KMS-11 (cell line): Measurements from ENCODE around the gene TC2N.

ENCODE experiments used
- H2AFZ ChIP-seq: fragments of 200-600 bp; sonication (generic); 2 replicates; pipeline ENCODE4 v1.6.1; 2016; ENCODE audit warnings: antibody characterized with exemption, mixed run types, low read depth
- H3K27ac ChIP-seq: fragments of 200-600 bp; sonication (generic); 2 replicates; pipeline ENCODE4 v1.6.1; 2016; ENCODE audit warnings: mild to moderate bottlenecking, mixed run types
- H3K27me3 ChIP-seq: fragments of 200-600 bp; sonication (generic); 2 replicates; pipeline ENCODE4 v1.6.1; 2017; ENCODE audit warnings: mild to moderate bottlenecking, low read depth, mixed run types, moderate library complexity; ENCODE audit not compliant: insufficient read depth
- H3K36me3 ChIP-seq: fragments of 200-600 bp; sonication (generic); 2 replicates; pipeline ENCODE4 v1.6.1; 2017; ENCODE audit warnings: mild to moderate bottlenecking, mixed run types; ENCODE audit not compliant: insufficient read depth
- H3K4me1 ChIP-seq: fragments of 200-600 bp; sonication (generic); 2 replicates; pipeline ENCODE4 v1.6.1; 2016; ENCODE audit warnings: mild to moderate bottlenecking, low read depth, mixed run types; ENCODE audit not compliant: poor library complexity, severe bottlenecking
- H3K4me2 ChIP-seq: fragments of 200-600 bp; sonication (generic); 2 replicates; pipeline ENCODE4 v1.7.0; 2016; ENCODE audit warnings: mild to moderate bottlenecking, mixed run types
- H3K4me3 ChIP-seq: fragments of 200-600 bp; sonication (generic); IDR thresholded peaks from 2 replicates; pipeline ENCODE4 v1.6.1; 2017; ENCODE audit warnings: low read depth, low read length, mixed read lengths; ENCODE audit not compliant: insufficient read depth
- H3K79me2 ChIP-seq: fragments of 200-600 bp; sonication (generic); 2 replicates; pipeline ENCODE4 v1.6.1; 2016; ENCODE audit warnings: low read depth, mixed run types; ENCODE audit not compliant: insufficient read depth
- H3K9ac ChIP-seq: fragments of 200-600 bp; sonication (generic); 2 replicates; pipeline ENCODE4 v1.6.1; 2016; ENCODE audit warnings: mild to moderate bottlenecking, mixed run types
- H4K20me1 ChIP-seq: fragments of 200-600 bp; sonication (generic); 2 replicates; pipeline ENCODE4 v1.6.1; 2016; ENCODE audit warnings: mild to moderate bottlenecking, mixed run types; ENCODE audit not compliant: insufficient read depth
- TF ChIP-seq, protein P1 (sequence below): fragments of 200-600 bp; sonication (generic); conservative IDR thresholded peaks from 2 replicates; pipeline ENCODE4 v1.6.1; 2017; ENCODE audit warnings: low read depth, mild to moderate bottlenecking, antibody characterized with exemption, low read length, moderate library complexity, mixed read lengths

Gene TC2N

DNA sequence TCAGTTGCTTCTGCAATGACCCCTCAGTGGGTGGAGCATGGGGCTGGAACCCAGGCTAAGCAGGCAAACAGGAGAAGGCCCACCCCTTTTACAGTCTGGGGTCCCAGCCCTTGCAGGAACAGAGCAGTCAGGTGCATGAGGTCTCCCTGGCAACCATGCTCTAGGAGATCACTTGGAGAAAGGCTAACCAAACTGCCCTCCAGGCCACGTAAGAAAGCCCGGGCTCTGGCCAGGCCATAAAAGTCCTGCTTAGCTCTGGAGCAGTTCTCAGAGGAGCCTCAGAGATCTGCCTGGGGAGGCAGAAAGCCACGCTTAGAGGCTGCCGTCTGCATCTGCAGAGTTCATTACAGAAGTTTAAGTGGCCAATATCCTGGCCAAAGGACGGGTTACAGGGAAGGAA is 15.0 kb upstream of the TC2N start:
- H3K27me3 ChIP-seq, result no peaks in the 10 kb centered on the region
- H4K20me1 ChIP-seq, result no peaks in the 10 kb centered on the region
- no peaks in the 10 kb centered on the region for H3K4me1 ChIP-seq
- H3K36me3 ChIP-seq, result no peaks in the 10 kb centered on the region
- H3K4me2 ChIP-seq, result no peak overlapping the region
- no peak overlapping the region for H3K4me3 ChIP-seq
- H3K79me2 ChIP-seq, result no peaks in the 10 kb centered on the region
- TF ChIP-seq, protein P1, sequence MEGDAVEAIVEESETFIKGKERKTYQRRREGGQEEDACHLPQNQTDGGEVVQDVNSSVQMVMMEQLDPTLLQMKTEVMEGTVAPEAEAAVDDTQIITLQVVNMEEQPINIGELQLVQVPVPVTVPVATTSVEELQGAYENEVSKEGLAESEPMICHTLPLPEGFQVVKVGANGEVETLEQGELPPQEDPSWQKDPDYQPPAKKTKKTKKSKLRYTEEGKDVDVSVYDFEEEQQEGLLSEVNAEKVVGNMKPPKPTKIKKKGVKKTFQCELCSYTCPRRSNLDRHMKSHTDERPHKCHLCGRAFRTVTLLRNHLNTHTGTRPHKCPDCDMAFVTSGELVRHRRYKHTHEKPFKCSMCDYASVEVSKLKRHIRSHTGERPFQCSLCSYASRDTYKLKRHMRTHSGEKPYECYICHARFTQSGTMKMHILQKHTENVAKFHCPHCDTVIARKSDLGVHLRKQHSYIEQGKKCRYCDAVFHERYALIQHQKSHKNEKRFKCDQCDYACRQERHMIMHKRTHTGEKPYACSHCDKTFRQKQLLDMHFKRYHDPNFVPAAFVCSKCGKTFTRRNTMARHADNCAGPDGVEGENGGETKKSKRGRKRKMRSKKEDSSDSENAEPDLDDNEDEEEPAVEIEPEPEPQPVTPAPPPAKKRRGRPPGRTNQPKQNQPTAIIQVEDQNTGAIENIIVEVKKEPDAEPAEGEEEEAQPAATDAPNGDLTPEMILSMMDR, result no peak
- no peak overlapping the region for H3K9ac ChIP-seq
- H3K27ac ChIP-seq, result no peak overlapping the region
- H2AFZ ChIP-seq, result no peak overlapping the region

DNA sequence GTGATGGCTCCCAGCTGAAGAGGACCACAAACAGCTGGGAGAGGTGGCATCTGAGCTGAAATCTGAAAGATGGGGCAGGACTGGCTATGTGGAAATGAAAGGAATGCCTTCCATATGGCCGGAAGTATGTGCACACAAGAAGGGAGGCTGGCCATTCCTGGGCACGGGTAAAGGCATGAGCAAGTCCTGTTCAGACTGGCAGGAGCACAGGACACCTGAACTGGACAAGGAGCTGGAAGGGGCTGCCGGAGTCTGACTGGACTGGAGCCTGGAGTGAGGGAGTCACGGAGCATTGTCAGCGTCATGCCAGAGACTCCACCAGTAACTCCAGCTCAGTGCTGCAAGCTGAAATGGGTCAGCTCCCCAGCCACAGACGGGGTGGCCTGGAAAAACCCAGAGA is 11.9 kb upstream of the TC2N start:
- H3K9ac ChIP-seq, result no peak overlapping the region
- H3K4me2 ChIP-seq, result no peak overlapping the region
- no peak overlapping the region for H3K4me3 ChIP-seq
- no peaks in the 10 kb centered on the region for H3K4me1 ChIP-seq
- no peak overlapping the region for H2AFZ ChIP-seq
- H3K27ac ChIP-seq, result no peak overlapping the region
- TF ChIP-seq, protein P1, result no peak
- H4K20me1 ChIP-seq, result no peaks in the 10 kb centered on the region
- H3K79me2 ChIP-seq, result no peaks in the 10 kb centered on the region
- no peaks in the 10 kb centered on the region for H3K36me3 ChIP-seq
- no peaks in the 10 kb centered on the region for H3K27me3 ChIP-seq

DNA sequence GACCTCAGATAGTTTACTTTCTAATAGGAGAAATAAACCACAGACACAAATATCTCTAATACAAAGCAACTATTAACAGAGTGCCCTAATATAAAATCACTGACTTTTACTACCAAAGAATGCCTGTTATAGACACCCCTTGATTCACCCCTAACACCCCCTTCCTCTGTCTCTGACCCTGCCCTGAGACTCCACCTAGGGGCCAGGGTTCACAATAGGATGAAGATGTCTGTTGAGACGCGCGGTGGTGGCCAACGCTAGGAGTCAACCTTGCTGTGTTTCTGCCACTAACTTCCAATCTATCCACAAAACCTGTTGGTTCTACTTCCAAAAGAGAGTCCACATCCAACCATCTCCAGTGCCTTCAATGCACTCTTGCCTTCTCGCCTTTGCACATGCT is 10.9 kb upstream of the TC2N start:
- no peak overlapping the region for H2AFZ ChIP-seq
- no peaks in the 10 kb centered on the region for H3K27me3 ChIP-seq
- H3K27ac ChIP-seq, result no peak overlapping the region
- H3K79me2 ChIP-seq, result no peaks in the 10 kb centered on the region
- H3K9ac ChIP-seq, result no peak overlapping the region
- H3K4me2 ChIP-seq, result no peak overlapping the region
- H4K20me1 ChIP-seq, result no peaks in the 10 kb centered on the region
- TF ChIP-seq, protein P1, result no peak
- no peak overlapping the region for H3K4me3 ChIP-seq
- H3K36me3 ChIP-seq, result no peaks in the 10 kb centered on the region
- no peaks in the 10 kb centered on the region for H3K4me1 ChIP-seq

DNA sequence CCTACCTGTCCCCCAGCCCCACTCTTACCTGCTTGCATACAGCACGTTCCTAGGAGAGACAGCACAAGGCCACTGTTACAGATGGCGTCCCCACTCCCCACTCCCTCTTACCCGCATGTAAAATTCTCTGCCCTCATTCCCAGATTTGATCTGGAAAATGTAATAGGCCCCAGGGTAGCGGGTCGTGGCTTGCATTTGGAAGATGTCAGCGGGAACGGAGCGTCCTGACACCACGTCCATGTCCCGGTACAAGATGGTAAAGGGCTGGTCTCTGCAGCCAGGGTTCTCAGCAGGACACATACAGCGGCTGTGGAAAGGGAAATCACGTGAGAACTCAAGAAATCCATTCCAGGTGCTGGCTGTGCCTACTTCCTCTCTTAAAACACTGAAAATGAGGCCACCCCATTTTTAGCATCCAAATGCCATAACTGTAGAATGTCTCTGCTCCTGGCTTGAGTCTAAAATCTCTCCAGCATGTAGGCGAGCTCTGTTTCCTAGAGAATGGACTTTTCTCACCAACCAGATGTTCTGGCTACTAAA is 10.1 kb upstream of the TC2N start:
- H3K4me1 ChIP-seq, result no peaks in the 10 kb centered on the region
- H3K79me2 ChIP-seq, result no peaks in the 10 kb centered on the region
- no peaks in the 10 kb centered on the region for H3K27me3 ChIP-seq
- no peaks in the 10 kb centered on the region for H3K36me3 ChIP-seq
- no peaks in the 10 kb centered on the region for H4K20me1 ChIP-seq
- no peak overlapping the region for H2AFZ ChIP-seq
- TF ChIP-seq, protein P1, result no peak
- no peak overlapping the region for H3K4me3 ChIP-seq
- no peak overlapping the region for H3K27ac ChIP-seq
- H3K9ac ChIP-seq, result no peak overlapping the region
- H3K4me2 ChIP-seq, result no peak overlapping the region
